Bronchial epithelial cell (primary cell): ENCODE measurements around the gene ITGA3. TPM values are rescaled to one million over a fixed set of nuclear protein-coding genes. Genes with fewer than 3 reads are reported as not detected.

Experiments used
- DNase-seq: peaks from one replicate; pipeline ENCODE4 v3.0.0-alpha.2; 2010; ENCODE audit warnings: low read depth
- FAIRE-seq: peaks from 2 replicates; lab custom pipeline; 2011; peaks lifted over from hg19 to GRCh38; lab: Jason Lieb, UNC
- H3K27me3 ChIP-seq: 2 replicates; pipeline ENCODE4 v1.5.1; 2011; ENCODE audit warnings: low read length; ENCODE audit not compliant: control insufficient read depth, insufficient read depth
- H3K36me3 ChIP-seq: 2 replicates; pipeline ENCODE4 v1.5.1; 2011; ENCODE audit warnings: low read length; ENCODE audit not compliant: control insufficient read depth, insufficient read depth
- H3K4me3 ChIP-seq: 2 replicates; pipeline ENCODE4 v1.5.1; 2011; ENCODE audit warnings: mild to moderate bottlenecking, low read depth, low read length, control low read depth
- CTCF ChIP-seq: IDR thresholded peaks from 2 replicates; pipeline ENCODE4 v1.5.1; 2011; ENCODE audit warnings: mild to moderate bottlenecking, moderate library complexity, low read length, control low read depth, inconsistent platforms; ENCODE audit not compliant: insufficient read depth, severe bottlenecking
- total RNA-seq: library from RNA; depleted of rRNA; stranded (reverse); fragments of >200 nt; gene quantifications from 2 replicates; pipeline ENCODE4 v1.2.1, GENCODE V29; 2014

The ITGA3 gene
- total RNA-seq, 1 donor from 2014 or later, result 633 TPM

- Histone ChIP-seq H3K4me3 (no peak overlapping the region), H3K36me3 (peaks cover 49% of the 10 kb centered on the region), H3K27me3 (no peaks in the 10 kb centered on the region)
- no peak for TF ChIP-seq CTCF
- FAIRE-seq (no peak), DNase-seq (no peak)
Measured at GRCh38 chr17:50136096-50136687, 80.3 kb downstream of the ITGA3 start.

GRCh38 chr17:50137042-50137441 lies 81.1 kb downstream of the ITGA3 start:
- no peak for DNase-seq
- FAIRE-seq, result peak; percentile 55
- Histone ChIP-seq H3K36me3 (peaks cover 53% of the 10 kb centered on the region), H3K27me3 (no peaks in the 10 kb centered on the region), H3K4me3 (no peak overlapping the region)
- no peak for TF ChIP-seq CTCF

- Histone ChIP-seq H3K27me3 (no peaks in the 10 kb centered on the region), H3K36me3 (peaks cover 62% of the 10 kb centered on the region), H3K4me3 (no peak overlapping the region)
- DNase-seq, result no peak
- TF ChIP-seq CTCF, result no peak
- FAIRE-seq, result peak; percentile 82
Measured at GRCh38 chr17:50139185-50139783, 83.4 kb downstream of the ITGA3 start.

Other genes starting within 250 kb of the ITGA3 start
- gene TAC4, start 208.0 kb upstream of the ITGA3 start, total RNA-seq, result not detected in 2 replicates
- not detected in 2 replicates for gene DLX4, start 86.9 kb upstream of the ITGA3 start, total RNA-seq
- gene DLX3, start 60.9 kb upstream of the ITGA3 start, total RNA-seq, result 0.13 TPM in 1 of 2 replicates, not detected in the other
- 0.79 and 3.5 TPM in 2 replicates for gene PDK2, start 39.2 kb downstream of the ITGA3 start, total RNA-seq
- under 0.01 and 0.26 TPM in 2 replicates for gene SAMD14, start 74.0 kb downstream of the ITGA3 start, total RNA-seq
- gene PPP1R9B, start 94.6 kb downstream of the ITGA3 start, total RNA-seq, result 16.6 and 17.4 TPM in 2 replicates
- gene SGCA, start 109.9 kb downstream of the ITGA3 start, total RNA-seq, result 0.13 TPM in 1 of 2 replicates, not detected in the other
- 10.5 and 15.3 TPM in 2 replicates for gene COL1A1, start 145.5 kb downstream of the ITGA3 start, total RNA-seq
- gene TMEM92, start 218.4 kb downstream of the ITGA3 start, total RNA-seq, result 0.26 and 0.64 TPM in 2 replicates